HEK293T (cell line): Measurements from ENCODE around the gene MYO18B.

Experiments
- ARNT ChIP-seq: fragments of 450-650 bp; IDR thresholded peaks from 2 replicates; pipeline ENCODE4 v1.6.1; 2017; ENCODE audit warnings: mild to moderate bottlenecking
- CTBP1 ChIP-seq: fragments of 450-650 bp; IDR thresholded peaks from 2 replicates; pipeline ENCODE4 v1.6.1; 2016; ENCODE audit warnings: borderline replicate concordance
- ELF4 ChIP-seq: fragments of 450-650 bp; IDR thresholded peaks from 2 replicates; pipeline ENCODE4 v1.6.1; 2017; ENCODE audit warnings: antibody characterized with exemption
- FOXA1 ChIP-seq: fragments of 450-650 bp; IDR thresholded peaks from 2 replicates; pipeline ENCODE4 v1.6.1; 2016; ENCODE audit warnings: mild to moderate bottlenecking
- FOXM1 ChIP-seq: fragments of 450-650 bp; IDR thresholded peaks from 2 replicates; pipeline ENCODE4 v1.6.1; 2017; ENCODE audit warnings: mild to moderate bottlenecking, borderline replicate concordance
- LEF1 ChIP-seq: fragments of 450-650 bp; IDR thresholded peaks from 2 replicates; pipeline ENCODE4 v1.6.1; 2017; ENCODE audit warnings: mild to moderate bottlenecking, borderline replicate concordance
- SUZ12 ChIP-seq: fragments of 450-650 bp; IDR thresholded peaks from 2 replicates; pipeline ENCODE4 v1.6.1; 2016; ENCODE audit warnings: mild to moderate bottlenecking
- TARDBP ChIP-seq: fragments of 450-650 bp; IDR thresholded peaks from 2 replicates; pipeline ENCODE4 v1.6.1; 2016
- ZNF384 ChIP-seq: fragments of 450-650 bp; IDR thresholded peaks from 2 replicates; pipeline ENCODE4 v1.6.1; 2016

GRCh38 chr22:25950111-25950510, 208.1 kb downstream of the MYO18B start:
- no peak for TF ChIP-seq CTBP1
- no peak for TF ChIP-seq SUZ12
- TF ChIP-seq FOXM1: no peak
- TF ChIP-seq ELF4: no peak
- no peak for TF ChIP-seq FOXA1
- TF ChIP-seq TARDBP: no peak
- no peak for TF ChIP-seq LEF1
- no peak for TF ChIP-seq ARNT
- TF ChIP-seq ZNF384: no peak
